GM12892 (cell line): ENCODE results near the gene CH25H.

Experiments
- POLR2A ChIP-seq: IDR thresholded peaks from 2 replicates; pipeline ENCODE4 v1.6.1; 2011; ENCODE audit warnings: low read depth, low read length, control low read depth
- POLR2AphosphoS5 ChIP-seq: IDR thresholded peaks from 2 replicates; pipeline ENCODE4 v1.6.1; 2011; ENCODE audit warnings: low read depth, low read length, control low read depth
- TAF1 ChIP-seq: IDR thresholded peaks from 2 replicates; pipeline ENCODE4 v1.6.1; 2011; ENCODE audit warnings: low read depth, mild to moderate bottlenecking, control low read depth, low read length, borderline replicate concordance

DNA sequence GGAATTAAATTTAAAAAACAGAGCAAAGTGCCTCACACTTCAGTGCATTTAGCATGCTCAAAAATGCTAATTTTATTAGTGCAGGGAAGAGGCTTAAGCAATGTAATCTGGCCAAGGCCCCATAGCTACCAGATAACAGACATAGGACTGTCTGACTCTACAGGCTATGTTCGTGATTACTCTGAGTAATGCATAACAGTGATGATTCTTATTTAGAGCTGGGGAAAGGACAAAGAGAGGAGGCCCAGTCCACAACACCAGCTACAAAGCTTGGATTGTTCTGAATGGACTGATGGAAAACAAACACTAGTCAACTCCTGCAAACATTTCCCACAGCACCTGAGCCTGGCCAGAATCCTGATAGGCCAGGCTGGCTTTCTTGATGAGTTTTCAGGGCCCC is 8.4 kb upstream of the CH25H start:
- TF ChIP-seq POLR2AphosphoS5 (no peak), POLR2A (no peak), TAF1 (no peak)
